PC-3 (cell line): ENCODE results near the gene ENO1.

Source experiments
- EZH2 ChIP-seq: fragments of 300-600 bp; sonication (generic); IDR thresholded peaks from one replicate; pipeline ENCODE4 v1.6.1; 2017; ENCODE audit warnings: antibody characterized with exemption, mild to moderate bottlenecking, low read length; ENCODE audit not compliant: unreplicated experiment
- EZH2phosphoT487 ChIP-seq: fragments of 300-600 bp; sonication (generic); IDR thresholded peaks from 2 replicates; pipeline ENCODE4 v1.6.1; 2018; ENCODE audit warnings: mild to moderate bottlenecking, antibody characterized with exemption, low read length, borderline replicate concordance
- TF ChIP-seq, protein P1 (sequence below): fragments of 300-600 bp; sonication (generic); conservative IDR thresholded peaks from 2 replicates; pipeline ENCODE4 v1.5.1; 2017; ENCODE audit warnings: antibody characterized with exemption, low read depth, mild to moderate bottlenecking, low read length

DNA sequence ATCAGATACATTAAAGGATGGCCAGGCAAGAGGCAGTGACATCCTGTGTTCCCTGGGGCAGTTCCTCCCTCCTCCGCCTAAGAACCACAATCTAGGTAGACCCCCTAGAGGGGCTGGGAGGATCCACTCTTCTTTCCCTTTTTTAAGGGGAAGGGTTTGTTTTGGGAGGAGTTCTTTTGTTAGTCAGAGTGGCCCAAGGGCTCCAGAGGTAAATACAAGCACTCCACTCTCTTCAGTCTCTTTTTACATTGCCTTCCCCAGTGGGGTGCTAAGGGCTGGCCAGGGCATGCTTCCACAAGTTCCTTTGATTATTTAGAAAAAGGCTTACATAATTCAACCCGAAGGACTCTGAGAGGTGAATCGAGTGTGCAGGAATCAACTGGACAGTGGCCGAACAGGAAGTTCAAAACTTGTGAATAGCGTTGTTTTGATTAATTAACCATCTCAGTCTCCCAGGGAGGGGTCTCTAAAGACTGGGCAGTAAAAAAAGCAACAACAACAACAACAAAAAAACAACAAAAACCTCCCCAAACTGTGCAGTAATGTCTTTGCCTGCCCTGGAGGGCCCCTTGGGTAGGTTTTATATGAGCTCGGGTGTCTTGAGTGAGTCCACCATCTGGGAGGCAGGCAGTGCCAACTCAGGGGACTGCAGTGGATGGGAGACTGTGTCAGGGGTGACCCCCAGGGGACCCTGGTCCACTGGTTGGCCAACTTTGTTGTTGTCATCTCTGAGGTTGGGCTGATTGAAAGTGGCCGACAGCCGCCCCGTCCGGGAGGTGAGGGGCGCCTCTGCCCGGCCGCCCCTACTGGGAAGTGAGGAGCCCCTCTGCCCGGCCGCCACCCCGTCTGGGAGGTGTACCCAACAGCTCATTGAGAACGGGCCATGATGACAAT lies 33.2 kb upstream of the ENO1 start:
- TF ChIP-seq, protein P1, sequence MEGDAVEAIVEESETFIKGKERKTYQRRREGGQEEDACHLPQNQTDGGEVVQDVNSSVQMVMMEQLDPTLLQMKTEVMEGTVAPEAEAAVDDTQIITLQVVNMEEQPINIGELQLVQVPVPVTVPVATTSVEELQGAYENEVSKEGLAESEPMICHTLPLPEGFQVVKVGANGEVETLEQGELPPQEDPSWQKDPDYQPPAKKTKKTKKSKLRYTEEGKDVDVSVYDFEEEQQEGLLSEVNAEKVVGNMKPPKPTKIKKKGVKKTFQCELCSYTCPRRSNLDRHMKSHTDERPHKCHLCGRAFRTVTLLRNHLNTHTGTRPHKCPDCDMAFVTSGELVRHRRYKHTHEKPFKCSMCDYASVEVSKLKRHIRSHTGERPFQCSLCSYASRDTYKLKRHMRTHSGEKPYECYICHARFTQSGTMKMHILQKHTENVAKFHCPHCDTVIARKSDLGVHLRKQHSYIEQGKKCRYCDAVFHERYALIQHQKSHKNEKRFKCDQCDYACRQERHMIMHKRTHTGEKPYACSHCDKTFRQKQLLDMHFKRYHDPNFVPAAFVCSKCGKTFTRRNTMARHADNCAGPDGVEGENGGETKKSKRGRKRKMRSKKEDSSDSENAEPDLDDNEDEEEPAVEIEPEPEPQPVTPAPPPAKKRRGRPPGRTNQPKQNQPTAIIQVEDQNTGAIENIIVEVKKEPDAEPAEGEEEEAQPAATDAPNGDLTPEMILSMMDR, result no peak
- TF ChIP-seq EZH2phosphoT487, result no peak
- TF ChIP-seq EZH2, result no peak
